Mononuclear cell (primary cell): ENCODE results near the gene MRAP. TPM values are rescaled to one million over a fixed set of nuclear protein-coding genes. Genes with fewer than 3 reads are reported as not detected.
"Not testable (repeated sequence)": the region's sequence is repeated elsewhere in the genome, so short reads cannot be mapped to it uniquely, and the experiment has no call there.

Experiments used
- H3K27me3 ChIP-seq: 2 replicates; pipeline ENCODE4 v1.6.0; 2011; ENCODE audit warnings: low read length, control low read depth; ENCODE audit not compliant: insufficient read depth
- H3K4me1 ChIP-seq: 2 replicates; pipeline ENCODE4 v1.5.1; 2011; ENCODE audit warnings: mild to moderate bottlenecking, low read length, control low read depth; ENCODE audit not compliant: insufficient read depth
- H3K4me3 ChIP-seq: 2 replicates; pipeline ENCODE4 v1.5.1; 2011; ENCODE audit warnings: mild to moderate bottlenecking, low read length, moderate library complexity
- H3K9me3 ChIP-seq: 2 replicates; pipeline ENCODE4 v1.5.1; 2011; ENCODE audit warnings: low read depth, mild to moderate bottlenecking, control low read depth, low read length
- total RNA-seq: library from RNA; depleted of rRNA; stranded (reverse); fragments of >200 nt; gene quantifications from one replicate; pipeline ENCODE4 v1.2.3, GENCODE V29; 2012

The MRAP gene
- total RNA-seq, 1 donor: not detected

DNA sequence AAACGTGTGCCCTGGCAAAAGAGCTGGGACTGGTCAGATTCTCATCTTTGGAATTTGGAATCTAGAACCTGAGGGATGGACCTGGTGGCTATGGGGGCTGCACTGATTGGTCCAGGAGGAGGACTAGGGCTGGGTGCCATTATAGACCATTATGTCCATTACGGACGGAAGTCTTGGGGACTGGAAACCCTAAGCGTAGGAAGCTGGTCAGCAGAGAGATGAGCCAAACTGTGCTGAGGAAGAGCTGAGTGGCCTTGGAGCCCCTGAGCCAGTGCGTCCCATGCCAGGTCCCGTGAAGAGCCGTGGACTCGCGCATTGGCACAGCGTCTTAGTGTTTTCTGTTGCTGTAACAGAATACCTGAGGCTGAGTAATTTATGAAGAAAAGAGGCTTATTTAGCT, 10.0 kb downstream of the MRAP start:
- Histone ChIP-seq H3K9me3 (no peaks in the 10 kb centered on the region), H3K27me3 (no peaks in the 10 kb centered on the region), H3K4me1 (no peaks in the 10 kb centered on the region), H3K4me3 (no peak overlapping the region)

- H3K27me3 ChIP-seq: no peaks in the 10 kb centered on the region
- H3K4me1 ChIP-seq: no peaks in the 10 kb centered on the region
- H3K9me3 ChIP-seq: no peaks in the 10 kb centered on the region
- no peak overlapping the region for H3K4me3 ChIP-seq
These were observed 11.3 kb downstream of the MRAP start for GRCh38 chr21:32309906-32310460.

DNA sequence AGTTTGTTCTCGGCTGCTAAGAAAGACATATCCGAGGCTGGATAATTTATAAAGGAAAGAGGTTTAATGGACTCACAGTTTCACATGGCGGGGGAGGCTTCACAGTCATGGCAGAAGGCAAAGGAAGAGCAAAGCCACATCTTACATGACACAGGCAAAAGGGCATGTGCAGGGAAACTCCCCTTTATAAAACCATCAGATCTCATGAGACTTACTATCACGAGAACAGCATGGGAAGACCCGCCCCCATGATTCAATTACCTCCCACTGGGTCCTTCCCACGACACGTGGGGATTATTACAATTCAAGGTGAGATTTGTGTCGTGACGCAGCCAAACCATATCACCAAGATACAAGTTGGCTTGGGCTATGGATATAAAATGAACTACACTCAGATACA, 12.3 kb downstream of the MRAP start:
- not testable (repeated sequence) for H3K4me3 ChIP-seq, H3K4me1 ChIP-seq, H3K27me3 ChIP-seq, H3K9me3 ChIP-seq

DNA sequence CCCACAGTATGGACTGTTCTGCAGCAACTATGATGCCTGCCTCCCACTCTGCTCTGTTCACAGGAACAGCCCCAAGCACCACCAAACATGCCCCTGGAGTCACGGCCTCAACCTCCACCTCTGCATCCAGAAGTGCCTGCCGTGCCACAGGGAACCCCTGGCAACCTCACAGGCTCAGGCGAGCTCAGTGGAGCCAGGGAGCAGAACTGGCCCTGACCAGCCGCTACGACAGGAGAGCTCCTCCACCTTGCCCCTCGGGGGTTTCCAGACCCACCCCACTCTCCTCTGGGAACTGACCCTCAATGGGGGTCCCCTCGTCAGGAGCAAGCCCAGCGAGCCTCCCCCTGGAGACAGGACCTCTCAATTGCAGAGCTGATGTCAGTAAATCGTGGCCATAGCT, 13.0 kb downstream of the MRAP start:
- Histone ChIP-seq H3K9me3 (no peaks in the 10 kb centered on the region), H3K4me3 (no peak overlapping the region), H3K4me1 (no peaks in the 10 kb centered on the region), H3K27me3 (no peaks in the 10 kb centered on the region)

DNA sequence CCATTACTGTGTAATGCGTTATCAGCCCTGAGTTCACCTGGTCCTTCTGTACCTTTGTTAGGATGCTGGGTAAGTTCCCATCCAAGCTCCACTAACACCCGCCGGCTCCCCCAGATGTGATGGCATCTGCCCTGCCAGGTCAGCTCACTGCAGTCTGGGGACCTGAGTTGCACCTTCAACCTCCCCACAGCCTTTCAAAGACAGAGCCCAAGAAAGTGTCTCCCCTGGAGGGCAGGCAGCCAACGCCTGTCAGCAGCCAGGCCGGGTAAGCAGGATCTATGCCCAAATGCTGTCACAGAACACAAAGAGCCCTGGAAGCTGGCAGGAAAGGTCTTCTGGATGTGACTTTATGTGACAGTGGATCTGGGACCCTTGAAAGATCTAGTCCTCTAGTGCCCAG, 13.7 kb downstream of the MRAP start:
- Histone ChIP-seq H3K9me3 (no peaks in the 10 kb centered on the region), H3K27me3 (no peaks in the 10 kb centered on the region), H3K4me1 (no peaks in the 10 kb centered on the region), H3K4me3 (no peak overlapping the region)

DNA sequence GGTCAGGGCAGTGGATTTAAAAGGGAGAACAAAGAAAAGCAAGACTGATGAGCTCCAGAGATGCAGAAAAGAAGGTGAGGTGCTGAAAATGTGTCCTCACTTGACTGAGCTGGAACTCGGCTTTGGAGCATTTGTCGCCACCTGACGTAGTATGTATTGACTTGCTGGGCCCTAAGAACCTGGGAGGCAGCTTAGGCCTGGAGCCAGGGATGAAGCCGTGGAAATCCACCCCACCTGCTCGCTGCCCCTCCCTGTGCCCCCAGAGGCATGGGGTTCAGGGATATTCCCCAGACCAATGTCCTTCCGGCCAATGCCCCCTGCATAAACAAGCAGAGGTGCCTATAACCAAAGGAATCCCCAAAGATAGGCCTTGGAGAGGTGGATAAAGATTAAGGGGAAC, 14.3 kb downstream of the MRAP start:
- Histone ChIP-seq H3K27me3 (no peaks in the 10 kb centered on the region), H3K9me3 (no peaks in the 10 kb centered on the region)

GRCh38 chr21:32314806-32315205, 16.2 kb downstream of the MRAP start:
- no peak overlapping the region for H3K4me3 ChIP-seq
- H3K4me1 ChIP-seq: no peaks in the 10 kb centered on the region
- H3K9me3 ChIP-seq: no peaks in the 10 kb centered on the region
- no peaks in the 10 kb centered on the region for H3K27me3 ChIP-seq

More for the DNA sequence above, 14.3 kb downstream of the MRAP start:
- Histone ChIP-seq H3K4me1 (no peaks in the 10 kb centered on the region), H3K4me3 (no peak overlapping the region)

GRCh38 chr21:32315511-32316281, 17.0 kb downstream of the MRAP start:
- Histone ChIP-seq H3K4me1 (no peaks in the 10 kb centered on the region), H3K4me3 (no peak overlapping the region)

DNA sequence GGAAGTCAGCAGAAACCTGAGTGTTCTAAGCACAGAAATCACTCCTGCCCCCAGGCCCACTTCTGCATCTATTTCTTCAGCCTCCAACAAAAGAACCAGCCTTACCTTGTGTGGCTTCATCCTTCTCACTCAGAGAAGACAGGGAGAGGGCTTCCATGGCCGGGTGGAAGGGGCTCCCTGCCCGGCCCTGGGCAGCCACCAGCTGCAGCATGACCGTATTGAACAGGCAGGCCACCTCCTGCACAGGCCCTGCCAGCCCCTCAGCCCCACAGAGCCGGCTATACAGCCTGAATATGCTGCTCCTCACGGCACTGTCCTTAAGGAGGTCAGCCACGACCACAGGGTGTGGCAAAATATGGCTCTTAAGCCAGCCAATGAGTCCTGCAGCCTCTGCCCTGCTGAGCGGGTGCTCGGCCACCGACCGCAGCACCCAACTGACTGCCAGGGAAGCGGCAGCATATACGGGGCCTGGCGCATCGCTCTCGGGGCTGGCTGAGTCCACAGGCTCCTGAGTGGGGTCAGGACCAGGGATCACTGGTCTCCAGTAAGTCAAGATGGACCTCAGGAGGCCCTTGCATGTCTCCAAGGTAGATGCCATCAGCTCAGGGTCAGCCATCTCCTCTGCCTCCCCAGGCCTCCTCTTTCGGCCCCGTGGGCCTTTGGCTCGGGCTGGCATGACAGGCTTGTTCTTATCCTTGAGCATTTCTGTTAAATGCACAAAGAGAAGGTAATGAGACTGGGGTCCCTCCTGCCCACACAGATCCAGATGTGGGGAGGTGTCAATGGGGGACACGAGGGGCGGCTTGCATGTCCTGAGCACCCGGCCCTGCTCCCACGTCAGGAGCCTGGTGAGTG, 17.9 kb downstream of the MRAP start:
- Histone ChIP-seq H3K9me3 (no peaks in the 10 kb centered on the region), H3K4me1 (no peaks in the 10 kb centered on the region), H3K4me3 (no peak overlapping the region), H3K27me3 (no peaks in the 10 kb centered on the region)

More at GRCh38 chr21:32315511-32316281, 17.0 kb downstream of the MRAP start:
- H3K27me3 ChIP-seq: no peaks in the 10 kb centered on the region
- H3K9me3 ChIP-seq: no peaks in the 10 kb centered on the region

DNA sequence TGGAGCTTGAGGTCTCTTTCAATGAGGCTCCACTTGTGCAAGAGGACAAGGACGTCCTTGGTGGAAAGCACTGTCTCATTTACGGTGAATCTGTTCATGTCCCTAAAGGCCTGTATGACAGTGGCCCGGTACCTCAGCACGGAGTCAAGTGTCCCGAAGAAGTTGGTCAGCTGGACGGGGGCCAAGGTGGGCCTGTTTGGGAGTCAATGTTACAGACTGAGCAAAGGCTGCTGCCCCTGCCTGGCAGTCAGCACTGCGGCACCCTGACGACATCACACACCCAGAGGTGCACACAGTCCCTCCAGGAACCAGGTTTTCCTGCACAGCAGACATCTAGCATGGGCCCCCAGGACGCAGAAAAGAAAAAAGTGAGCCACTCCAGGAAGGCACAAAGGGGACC, 19.1 kb downstream of the MRAP start:
- H3K9me3 ChIP-seq: no peaks in the 10 kb centered on the region
- no peaks in the 10 kb centered on the region for H3K27me3 ChIP-seq
- H3K4me1 ChIP-seq: no peaks in the 10 kb centered on the region
- H3K4me3 ChIP-seq: no peak overlapping the region

- H3K4me1 ChIP-seq: no peaks in the 10 kb centered on the region
- no peaks in the 10 kb centered on the region for H3K27me3 ChIP-seq
- H3K9me3 ChIP-seq: no peaks in the 10 kb centered on the region
- no peak overlapping the region for H3K4me3 ChIP-seq
These were observed 20.4 kb downstream of the MRAP start for GRCh38 chr21:32319012-32319411.

DNA sequence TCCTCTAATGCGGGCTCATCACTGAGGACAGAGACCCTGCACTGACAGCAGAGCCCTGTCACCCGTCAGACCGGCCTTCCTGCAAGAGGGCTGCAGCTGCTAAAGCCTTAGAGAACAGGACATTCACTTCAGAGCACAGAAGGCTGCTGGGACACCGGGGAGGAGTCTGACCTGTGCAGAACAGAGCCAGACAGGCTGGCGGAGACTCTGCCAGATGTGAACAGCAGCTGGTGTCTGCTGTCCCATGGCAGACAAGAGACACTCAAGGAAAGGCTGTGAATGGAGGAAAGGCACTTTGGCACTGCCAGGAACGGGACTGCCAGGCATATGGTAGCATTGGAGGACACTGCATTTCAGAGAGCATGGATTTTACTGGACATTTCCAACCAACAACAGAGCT, 21.4 kb downstream of the MRAP start:
- Histone ChIP-seq H3K4me1 (no peaks in the 10 kb centered on the region), H3K27me3 (no peaks in the 10 kb centered on the region), H3K4me3 (no peak overlapping the region), H3K9me3 (no peaks in the 10 kb centered on the region)

- no peaks in the 10 kb centered on the region for H3K27me3 ChIP-seq
- no peaks in the 10 kb centered on the region for H3K9me3 ChIP-seq
- H3K4me1 ChIP-seq: no peaks in the 10 kb centered on the region
- no peak overlapping the region for H3K4me3 ChIP-seq
These were observed 22.1 kb downstream of the MRAP start for GRCh38 chr21:32320726-32321125.

DNA sequence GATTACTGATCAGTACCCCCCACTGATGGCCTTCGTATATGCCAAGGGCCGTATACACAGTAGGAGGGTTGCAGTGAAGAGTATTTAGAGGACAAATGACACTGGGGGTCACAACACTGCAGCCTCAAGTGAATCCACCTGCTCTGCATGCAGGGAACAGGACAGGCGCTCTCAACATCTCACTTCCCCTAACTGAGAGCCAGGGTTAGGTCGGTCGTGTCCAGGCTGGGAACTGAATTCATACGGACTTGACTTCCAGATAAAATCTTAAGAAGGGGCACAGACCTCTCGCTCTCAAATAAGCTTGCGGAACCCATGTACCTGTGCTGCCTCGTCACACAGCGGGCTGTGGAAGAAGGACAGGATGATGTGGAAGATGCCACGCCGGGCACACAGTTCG, 22.8 kb downstream of the MRAP start:
- no peaks in the 10 kb centered on the region for H3K27me3 ChIP-seq
- no peak overlapping the region for H3K4me3 ChIP-seq
- no peaks in the 10 kb centered on the region for H3K4me1 ChIP-seq
- no peaks in the 10 kb centered on the region for H3K9me3 ChIP-seq

DNA sequence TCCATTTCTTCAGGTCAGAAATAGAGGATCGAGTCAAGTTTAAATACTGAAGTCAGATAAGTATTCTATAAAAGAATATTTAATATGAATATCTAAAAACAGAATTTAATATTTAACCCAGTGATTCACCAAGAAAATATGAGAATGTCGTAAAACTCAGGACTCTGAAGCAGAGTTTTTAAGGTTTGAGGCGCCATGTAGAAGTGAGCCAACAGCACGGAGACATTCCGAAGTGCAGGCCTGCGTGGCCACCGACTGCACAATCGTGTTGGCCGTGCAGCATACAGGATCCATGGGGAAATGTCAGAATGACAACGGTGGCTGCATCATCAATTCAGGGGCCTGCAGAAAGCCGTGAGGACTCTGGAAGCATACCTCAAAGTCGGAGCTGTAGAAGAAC, 23.4 kb downstream of the MRAP start:
- Histone ChIP-seq H3K4me1 (no peaks in the 10 kb centered on the region), H3K27me3 (no peaks in the 10 kb centered on the region), H3K9me3 (no peaks in the 10 kb centered on the region), H3K4me3 (no peak overlapping the region)
